IPS-15b (cell line): Measurements from ENCODE around the gene MVP.
"Not testable (repeated sequence)": the region's sequence is repeated elsewhere in the genome, so short reads cannot be mapped to it uniquely, and the experiment has no call there.

ENCODE experiments used
- H3K27me3 ChIP-seq: one replicate; pipeline ENCODE4 v1.6.1; 2013; ENCODE audit warnings: low read length; ENCODE audit not compliant: control insufficient read depth, insufficient read depth
- H3K36me3 ChIP-seq: one replicate; pipeline ENCODE4 v1.6.1; 2013; ENCODE audit warnings: low read length; ENCODE audit not compliant: control insufficient read depth, insufficient read depth
- H3K4me1 ChIP-seq: one replicate; pipeline ENCODE4 v1.6.1; 2013; ENCODE audit warnings: mild to moderate bottlenecking, low read length; ENCODE audit not compliant: control insufficient read depth, insufficient read depth
- H3K4me3 ChIP-seq: one replicate; pipeline ENCODE4 v1.5.1; 2013; ENCODE audit warnings: low read depth, low read length
- H3K9ac ChIP-seq: one replicate; pipeline ENCODE4 v1.6.1; 2013; ENCODE audit warnings: low read depth, mild to moderate bottlenecking, low read length
- H3K9me3 ChIP-seq: one replicate; pipeline ENCODE4 v1.6.1; 2013; ENCODE audit warnings: mild to moderate bottlenecking, low read length; ENCODE audit not compliant: control insufficient read depth, insufficient read depth

The MVP gene

DNA sequence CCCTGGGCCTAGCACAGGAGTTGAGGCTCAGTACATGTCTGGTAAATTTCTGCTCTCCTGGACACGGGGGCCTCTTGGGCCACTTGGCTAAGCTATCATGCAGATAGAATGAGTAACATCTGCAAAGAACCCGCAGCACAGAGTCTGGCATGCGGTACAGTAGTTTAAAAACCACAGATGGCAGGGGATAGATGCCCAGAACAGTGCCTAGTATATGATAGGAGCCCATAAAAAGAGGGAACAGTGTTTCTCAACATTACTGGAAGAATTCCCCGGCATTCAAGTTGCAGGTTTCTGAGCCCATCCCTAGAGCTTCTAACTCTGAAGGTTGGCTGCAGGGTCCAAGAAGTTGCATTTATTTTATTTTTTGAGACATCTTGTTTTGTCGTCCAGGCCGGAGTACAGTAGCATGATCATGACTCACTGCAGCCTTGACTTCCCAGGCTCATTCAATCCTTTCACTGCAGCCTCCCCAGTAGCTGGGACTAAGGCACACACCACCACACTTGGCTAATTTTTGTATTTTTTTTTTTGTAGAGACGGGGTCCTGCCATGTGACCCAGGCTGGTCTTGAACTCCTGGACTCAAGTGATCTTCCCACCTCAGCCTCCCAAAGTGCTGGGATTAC, 37.0 kb downstream of the MVP start:
- Histone ChIP-seq H3K9me3 (no peaks in the 10 kb centered on the region), H3K4me3 (no peak overlapping the region), H3K9ac (no peak overlapping the region)

DNA sequence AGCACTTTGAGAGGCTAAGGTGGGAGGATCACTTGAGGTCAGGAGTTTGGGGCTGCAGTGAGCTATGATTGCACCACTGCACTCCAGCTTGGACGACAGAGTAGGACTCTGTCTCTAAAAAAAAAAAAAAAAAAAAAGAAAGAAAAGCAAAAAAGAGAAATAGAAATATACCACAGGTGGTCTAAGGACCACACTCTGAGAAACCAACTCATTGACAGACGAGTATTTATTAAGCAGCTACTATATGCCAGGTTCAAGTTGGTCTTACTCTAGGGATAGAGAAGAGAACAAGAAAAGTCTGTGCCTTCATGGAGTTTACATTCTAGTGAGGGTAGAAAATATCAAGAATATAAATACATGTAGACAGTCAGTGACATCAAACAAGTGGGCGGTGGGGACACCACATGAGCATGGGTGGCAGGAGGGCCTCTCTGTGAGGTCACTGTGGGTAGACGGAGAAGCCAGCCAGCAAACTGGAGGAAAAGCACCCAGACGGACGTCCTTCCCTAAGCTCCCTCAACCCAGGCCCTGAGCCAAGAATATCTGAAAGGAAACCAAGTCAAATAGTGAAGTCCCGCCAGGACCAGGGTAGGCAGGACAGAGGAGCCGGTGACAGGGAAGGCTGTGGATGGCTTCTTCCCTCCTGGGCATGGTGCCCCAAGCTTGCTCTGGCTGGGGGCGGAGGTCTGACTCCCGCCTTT, 38.0 kb downstream of the MVP start:
- H3K36me3 ChIP-seq: peaks cover 13% of the 10 kb centered on the region
- H3K9me3 ChIP-seq: no peaks in the 10 kb centered on the region
- no peak overlapping the region for H3K9ac ChIP-seq

More for the DNA sequence above, 37.0 kb downstream of the MVP start:
- Histone ChIP-seq H3K4me1 (no peaks in the 10 kb centered on the region), H3K27me3 (no peaks in the 10 kb centered on the region), H3K36me3 (peaks cover 13% of the 10 kb centered on the region)

DNA sequence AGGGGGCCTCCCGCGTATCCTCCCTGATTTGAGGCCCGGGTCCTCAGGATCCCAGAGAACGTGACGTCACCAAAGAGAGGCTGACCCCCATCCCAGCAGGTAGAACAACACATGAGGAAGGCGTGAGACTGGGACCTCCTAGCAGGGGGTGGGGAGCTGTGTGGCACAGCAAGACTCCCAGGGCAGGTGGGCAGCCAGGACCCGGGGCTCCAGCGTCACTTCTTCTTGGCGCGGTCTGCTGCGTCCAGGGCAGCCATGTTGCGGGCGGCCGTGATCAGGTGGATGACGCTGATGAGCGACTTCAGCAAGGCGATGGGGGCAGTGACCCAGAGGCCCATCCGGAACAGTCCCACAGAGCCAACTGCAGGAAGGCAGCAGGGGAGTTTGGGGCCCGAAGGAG, 38.7 kb downstream of the MVP start:
- H3K36me3 ChIP-seq: peaks cover 13% of the 10 kb centered on the region
- H3K9me3 ChIP-seq: no peaks in the 10 kb centered on the region
- no peak overlapping the region for H3K4me3 ChIP-seq
- no peak overlapping the region for H3K9ac ChIP-seq
- peaks cover 3% of the 10 kb centered on the region for H3K4me1 ChIP-seq
- H3K27me3 ChIP-seq: no peaks in the 10 kb centered on the region

More for the DNA sequence above, 38.0 kb downstream of the MVP start:
- Histone ChIP-seq H3K4me1 (no peaks in the 10 kb centered on the region), H3K27me3 (no peaks in the 10 kb centered on the region), H3K4me3 (no peak overlapping the region)

DNA sequence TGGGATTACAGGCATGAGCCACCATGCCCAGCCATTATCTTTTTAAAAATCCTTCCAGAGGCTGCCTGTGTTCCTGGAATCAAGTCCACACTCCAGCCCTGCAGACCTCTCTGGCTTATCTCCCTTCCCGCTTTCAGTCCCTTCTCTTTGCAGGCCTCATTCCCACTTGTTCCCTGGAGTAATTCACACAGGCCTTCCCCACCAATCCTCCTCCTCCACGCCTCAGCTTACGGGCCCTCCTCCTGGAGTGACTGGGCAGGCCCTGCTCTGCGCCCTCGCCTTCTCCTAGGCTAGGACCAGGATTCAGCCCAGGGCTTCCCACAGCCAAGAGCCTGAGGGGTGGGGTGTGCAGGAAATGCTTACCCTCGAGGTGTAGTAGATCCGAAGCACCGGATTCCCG, 40.0 kb downstream of the MVP start:
- Histone ChIP-seq H3K9ac (no peak overlapping the region), H3K4me1 (peaks cover 3% of the 10 kb centered on the region), H3K27me3 (no peaks in the 10 kb centered on the region), H3K4me3 (no peak overlapping the region), H3K9me3 (no peaks in the 10 kb centered on the region), H3K36me3 (peaks cover 13% of the 10 kb centered on the region)

DNA sequence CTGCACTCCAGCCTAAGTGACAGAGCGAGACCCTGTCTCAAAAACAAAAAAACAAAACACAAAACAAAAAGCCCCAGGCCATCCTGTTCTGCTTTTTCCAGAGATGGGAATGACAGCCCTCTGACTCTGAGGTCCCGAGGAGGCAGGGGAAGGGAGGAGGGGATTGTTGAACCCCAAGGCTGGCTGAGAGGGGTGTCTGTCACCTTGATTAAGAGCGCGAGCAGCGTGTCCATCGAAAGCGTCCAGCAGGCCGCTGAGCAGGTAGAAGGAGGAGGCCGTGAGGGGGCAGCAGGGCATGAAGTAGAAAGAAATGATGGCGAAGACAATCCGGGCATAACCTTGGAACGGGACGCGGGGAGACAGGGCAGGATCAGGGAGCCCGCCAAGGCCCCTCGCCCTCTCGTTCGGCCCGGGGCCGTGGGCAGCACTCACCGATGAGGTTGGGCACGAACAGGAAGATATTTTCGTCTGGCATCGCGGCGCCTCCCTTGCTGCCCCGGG, 42.2 kb downstream of the MVP start:
- H3K36me3 ChIP-seq: peaks cover 13% of the 10 kb centered on the region
- H3K4me3 ChIP-seq: peak overlapping the region; percentile 89
- peak overlapping the region; percentile 98 for H3K9ac ChIP-seq
- H3K4me1 ChIP-seq: peaks cover 3% of the 10 kb centered on the region
- H3K27me3 ChIP-seq: no peaks in the 10 kb centered on the region
- no peaks in the 10 kb centered on the region for H3K9me3 ChIP-seq

DNA sequence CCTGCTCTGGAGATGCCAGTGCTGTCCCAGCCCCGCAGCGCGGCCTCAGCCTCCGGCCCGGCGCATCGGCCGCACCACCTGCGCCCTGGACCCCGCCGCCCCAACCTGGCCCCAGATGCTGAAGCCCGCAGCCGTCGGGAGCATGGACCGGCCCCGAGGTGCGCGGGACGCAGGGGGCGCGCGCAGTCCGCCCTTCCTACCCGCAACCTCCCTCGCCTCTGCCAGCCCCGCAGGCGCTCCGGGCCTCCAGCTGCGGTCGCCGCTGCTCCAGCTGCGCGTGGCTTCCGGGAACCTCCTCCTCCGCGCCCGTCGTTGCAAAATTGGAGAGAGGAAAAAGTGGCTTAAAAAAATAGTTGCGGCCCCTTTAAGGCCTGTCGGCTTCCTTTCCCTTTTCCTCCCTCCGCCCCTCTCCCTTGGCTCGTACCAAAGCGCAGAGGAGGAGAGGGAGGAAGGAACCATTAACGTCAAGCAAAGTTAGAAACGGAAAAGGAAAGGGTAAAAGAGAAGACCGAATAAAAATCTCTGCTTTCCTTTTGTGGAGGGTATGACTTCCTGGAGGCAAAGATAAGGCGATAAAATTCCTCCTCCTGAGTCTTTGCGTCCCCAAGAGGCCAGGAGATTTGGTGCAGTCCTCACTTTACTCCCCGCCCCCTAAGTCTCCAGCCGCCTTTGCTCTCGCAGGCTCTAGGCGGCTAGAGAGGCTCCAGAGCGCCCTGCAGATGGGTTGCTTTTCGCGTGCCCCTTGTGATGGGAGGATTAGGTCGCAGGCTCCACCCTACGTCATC, 42.8 kb downstream of the MVP start, which contains the start of gene CDIPT:
TSS of gene CDIPT (minus strand) at position 343 of the 785 bp plus-strand sequence. CDS start 369 bp downstream, outside the sequence.
- H3K9me3 ChIP-seq: no peaks in the 10 kb centered on the region
- peak within 1 kb of the TSS; percentile 89 for H3K4me3 ChIP-seq
- peaks cover 13% of the 10 kb centered on the region for H3K36me3 ChIP-seq
- no peaks in the 10 kb centered on the region for H3K27me3 ChIP-seq
- peaks cover 3% of the 10 kb centered on the region for H3K4me1 ChIP-seq
- peak within 1 kb of the TSS; percentile 98 for H3K9ac ChIP-seq

DNA sequence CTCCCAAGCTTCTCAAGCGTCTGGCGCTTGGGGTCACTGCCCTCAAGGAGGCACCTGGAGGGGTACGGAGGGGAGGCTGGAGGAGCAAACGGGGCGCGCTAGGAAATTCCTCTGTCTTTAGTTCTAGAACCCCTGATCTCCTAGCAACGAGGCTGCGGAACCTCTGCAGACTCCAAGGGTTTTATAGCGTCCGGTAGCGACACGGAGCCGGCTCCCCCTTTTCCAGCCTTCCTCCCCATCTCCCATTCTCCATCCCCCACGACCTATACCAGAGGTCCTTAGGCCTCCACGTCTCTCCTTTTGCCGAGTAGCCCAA, 43.4 kb downstream of the MVP start:
- Histone ChIP-seq H3K9me3 (no peaks in the 10 kb centered on the region), H3K36me3 (peaks cover 13% of the 10 kb centered on the region), H3K9ac (peak overlapping the region; percentile 65), H3K4me3 (peak overlapping the region; percentile 89), H3K27me3 (no peaks in the 10 kb centered on the region), H3K4me1 (peaks cover 3% of the 10 kb centered on the region)

DNA sequence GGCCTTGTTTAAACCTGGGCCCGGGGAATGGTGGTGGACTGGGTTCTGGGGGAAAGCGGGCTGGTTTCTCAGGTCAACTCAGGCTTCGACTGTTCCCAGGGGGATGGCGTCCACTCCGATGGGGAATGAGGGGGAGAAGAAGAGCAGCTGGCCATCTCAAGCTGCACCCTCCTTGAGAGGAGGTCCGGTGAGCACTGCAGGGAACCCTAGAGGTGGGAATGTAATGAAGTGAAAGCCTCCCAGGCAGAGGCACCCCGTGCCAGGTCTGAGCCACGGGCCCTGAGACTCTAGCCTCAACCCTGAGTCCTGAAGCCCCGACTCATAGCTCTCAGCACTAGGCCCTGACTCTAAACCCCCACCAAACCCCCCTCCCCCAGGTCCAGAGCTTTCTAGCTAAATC, 43.9 kb downstream of the MVP start:
- Histone ChIP-seq H3K9ac (no peak overlapping the region), H3K4me1 (peaks cover 3% of the 10 kb centered on the region), H3K4me3 (no peak overlapping the region), H3K9me3 (no peaks in the 10 kb centered on the region), H3K27me3 (no peaks in the 10 kb centered on the region), H3K36me3 (peaks cover 13% of the 10 kb centered on the region)

DNA sequence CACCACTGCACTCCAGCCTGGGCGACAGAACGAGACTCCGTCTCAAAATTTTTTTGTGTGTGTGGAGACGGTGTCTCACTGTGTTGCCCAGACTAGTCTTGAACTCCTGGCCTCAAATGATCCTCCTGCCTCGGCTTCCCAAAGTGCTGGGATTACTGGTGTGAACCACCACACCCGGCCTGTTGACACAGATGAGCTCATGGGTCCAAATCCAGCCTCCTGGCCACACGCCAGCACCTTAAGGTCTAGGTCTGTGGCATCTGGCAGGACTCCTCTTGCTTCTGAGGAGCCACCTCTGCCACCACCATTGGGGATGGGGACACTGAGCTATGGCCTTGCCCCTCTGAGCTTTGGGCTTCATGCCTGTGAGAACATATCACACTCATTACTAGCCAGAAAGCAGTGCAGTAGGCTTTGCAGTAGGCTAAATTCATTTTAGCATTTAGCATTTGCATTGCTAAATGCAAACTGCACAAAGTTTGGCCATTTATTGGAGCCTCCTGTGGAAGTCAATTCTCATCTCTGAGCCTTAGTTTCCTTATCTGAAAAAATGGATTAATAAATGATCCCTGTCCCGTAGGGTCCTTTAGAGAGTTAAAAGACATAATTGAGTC, 48.2 kb downstream of the MVP start:
- no peak overlapping the region for H3K4me3 ChIP-seq
- no peak overlapping the region for H3K9ac ChIP-seq
- H3K4me1 ChIP-seq: peaks cover 3% of the 10 kb centered on the region
- no peaks in the 10 kb centered on the region for H3K27me3 ChIP-seq
- H3K9me3 ChIP-seq: no peaks in the 10 kb centered on the region
- H3K36me3 ChIP-seq: peaks cover 12% of the 10 kb centered on the region

DNA sequence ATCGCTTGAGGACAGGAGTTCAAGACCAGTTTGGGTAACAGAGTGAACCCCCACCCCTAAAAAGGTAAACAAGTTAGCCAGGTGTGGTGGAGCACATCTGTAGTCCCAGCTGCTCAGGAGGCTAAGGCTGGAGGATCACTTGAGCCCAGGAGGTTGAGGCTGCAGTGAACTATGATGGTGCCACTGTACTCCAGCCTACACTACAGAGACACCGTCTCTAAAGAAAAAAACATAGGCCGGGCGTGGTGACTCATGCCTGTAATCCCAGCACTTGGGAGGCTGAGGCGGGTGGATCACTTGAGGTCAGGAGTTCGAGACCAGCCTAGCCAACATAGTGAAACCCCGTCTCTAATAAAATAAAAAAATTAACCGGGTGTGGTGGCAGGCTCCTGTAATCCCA, 48.8 kb downstream of the MVP start:
- not testable (repeated sequence) for H3K9ac ChIP-seq, H3K27me3 ChIP-seq, H3K4me1 ChIP-seq, H3K4me3 ChIP-seq, H3K9me3 ChIP-seq
- peaks cover 12% of the 10 kb centered on the region for H3K36me3 ChIP-seq

DNA sequence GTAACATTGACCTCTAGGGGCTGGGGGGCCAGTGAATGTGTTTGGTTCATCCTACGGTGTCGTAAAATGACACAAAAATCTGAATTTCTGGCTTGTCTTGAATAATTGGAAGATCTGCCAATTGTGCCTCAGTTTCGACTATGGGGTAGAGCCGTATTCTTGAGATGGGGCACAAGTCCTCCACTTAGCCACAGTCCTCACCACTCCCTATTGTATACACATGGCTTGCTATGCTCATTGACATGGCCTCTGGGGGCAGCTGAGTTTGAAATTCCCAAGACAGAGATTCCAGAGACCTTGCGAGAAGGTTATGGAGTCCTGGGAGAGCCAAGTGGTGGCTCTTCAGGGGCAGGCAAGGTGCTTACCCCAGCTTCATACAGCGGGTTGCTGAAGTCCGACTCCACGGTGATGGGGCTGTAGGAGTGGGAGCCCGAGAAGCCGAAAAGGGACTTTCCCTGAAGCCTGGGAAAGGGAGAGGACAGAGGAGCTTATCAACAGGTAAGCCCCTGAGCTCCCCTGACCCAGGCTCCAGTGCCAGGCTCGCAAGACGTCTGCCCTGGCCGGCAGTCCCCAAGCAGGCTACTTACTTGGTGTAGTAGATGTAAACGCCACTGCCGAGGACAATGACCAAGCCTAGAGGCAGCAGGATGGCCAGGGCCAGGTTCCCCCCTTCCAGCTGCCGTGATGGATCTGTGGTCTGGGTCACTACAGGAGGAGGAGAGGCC, 51.7 kb downstream of the MVP start:
- Histone ChIP-seq H3K27me3 (no peaks in the 10 kb centered on the region), H3K9me3 (no peaks in the 10 kb centered on the region), H3K9ac (no peak overlapping the region), H3K36me3 (peaks cover 12% of the 10 kb centered on the region), H3K4me3 (no peak overlapping the region), H3K4me1 (no peaks in the 10 kb centered on the region)
